IMR-90 (cell line): Measurements from ENCODE around the gene PRPF40A. TPM values are rescaled to one million over a fixed set of nuclear protein-coding genes. Genes with fewer than 3 reads are reported as not detected.

Experiments used
- ATAC-seq: fragments of 200-7000 bp; cut with Tn5 transposase; 2 replicates; pipeline ENCODE4 v1.9.1; 2020; ENCODE audit warnings: low read depth, mild to moderate bottlenecking, moderate library complexity
- BruUV-seq: library from RNA; stranded (reverse); fragments of 400-500 nt; replicated peaks from 2 replicates; lab custom pipeline; 2021; lab: Mats Ljungman, UMichigan
- CTCF ChIA-PET: fragments of 300-600 bp; formaldehyde crosslinking; extraction: SDS; loops from one replicate; lab custom pipeline; 2021; ENCODE audit warnings: antibody characterized with exemption; lab: Yijun Ruan, JAX
- POLR2A ChIA-PET: fragments of 300-600 bp; sonication (Branson Sonifier 250); formaldehyde crosslinking; loops from one replicate; lab custom pipeline; 2022; ENCODE audit warnings: antibody characterized with exemption; ENCODE audit not compliant: unreplicated experiment; lab: Charles Lee
- DNase-seq: peaks from one replicate; pipeline ENCODE4 v3.0.0; 2013
- H2AFZ ChIP-seq: replicated peaks from 2 replicates; pipeline ENCODE3; 2013; ENCODE audit warnings: low read length, mild to moderate bottlenecking; ENCODE audit not compliant: poor library complexity
- H2AK5ac ChIP-seq: 2 replicates; pipeline ENCODE4 v1.6.1; 2013; ENCODE audit warnings: low read depth, low read length, inconsistent platforms
- H2AK9ac ChIP-seq: replicated peaks from 2 replicates; pipeline ENCODE3; 2013; ENCODE audit warnings: mild to moderate bottlenecking, low read depth, low read length, moderate library complexity; ENCODE audit not compliant: poor library complexity
- H2BK120ac ChIP-seq: 2 replicates; pipeline ENCODE4 v1.6.1; 2013; ENCODE audit warnings: low read depth, low read length, inconsistent platforms
- H2BK15ac ChIP-seq: 3 replicates; pipeline ENCODE4 v1.6.1; 2013; ENCODE audit warnings: low read depth, low read length, inconsistent platforms
- H2BK20ac ChIP-seq: 2 replicates; pipeline ENCODE4 v1.6.1; 2013; ENCODE audit warnings: low read depth, mild to moderate bottlenecking, inconsistent platforms, low read length, moderate library complexity
- H2BK5ac ChIP-seq: 2 replicates; pipeline ENCODE4 v1.6.1; 2013; ENCODE audit warnings: mild to moderate bottlenecking, low read depth, low read length, inconsistent platforms; ENCODE audit not compliant: poor library complexity, severe bottlenecking
- H3K14ac ChIP-seq: replicated peaks from 2 replicates; pipeline ENCODE4 v1.6.1; 2013; ENCODE audit warnings: low read depth, low read length, inconsistent platforms
- H3K18ac ChIP-seq: 2 replicates; pipeline ENCODE4 v1.6.1; 2013; ENCODE audit warnings: low read depth, low read length, control low read depth
- H3K23ac ChIP-seq: 2 replicates; pipeline ENCODE4 v1.6.1; 2013; ENCODE audit warnings: low read depth, low read length, inconsistent platforms
- H3K27ac ChIP-seq: 2 replicates; pipeline ENCODE4 v1.5.1; 2013; ENCODE audit warnings: mild to moderate bottlenecking, control low read depth, low read length; ENCODE audit not compliant: insufficient read depth
- H3K27me3 ChIP-seq: 2 replicates; pipeline ENCODE4 v1.6.1; 2013; ENCODE audit warnings: low read length; ENCODE audit not compliant: control insufficient read depth, insufficient read depth
- H3K36me3 ChIP-seq: 2 replicates; pipeline ENCODE4 v1.6.1; 2013; ENCODE audit warnings: low read length, mixed read lengths; ENCODE audit not compliant: control insufficient read depth, insufficient read depth
- H3K4ac ChIP-seq: 2 replicates; pipeline ENCODE4 v1.6.1; 2013; ENCODE audit warnings: low read depth, low read length, inconsistent platforms
- H3K4me1 ChIP-seq: 2 replicates; pipeline ENCODE4 v1.6.1; 2013; ENCODE audit warnings: low read length, mixed read lengths; ENCODE audit not compliant: control insufficient read depth, insufficient read depth
- H3K4me2 ChIP-seq: 2 replicates; pipeline ENCODE4 v1.6.1; 2013; ENCODE audit warnings: low read depth, mild to moderate bottlenecking, control low read depth, low read length, moderate library complexity
- H3K4me3 ChIP-seq: 2 replicates; pipeline ENCODE4 v1.5.1; 2013; ENCODE audit warnings: low read depth, mild to moderate bottlenecking, control low read depth, low read length, moderate library complexity; ENCODE audit not compliant: insufficient read depth
- H3K56ac ChIP-seq: 2 replicates; pipeline ENCODE4 v1.6.1; 2013; ENCODE audit warnings: low read length, inconsistent platforms; ENCODE audit not compliant: insufficient read depth; ENCODE audit errors: extremely low read depth
- H3K79me1 ChIP-seq, 2 experiments: 2 replicates each; pipeline ENCODE4 v1.6.1; 2013; ENCODE audit warnings: low read length in 2 of 2, inconsistent platforms in 1 of 2, low read depth in 1 of 2
- H3K9ac ChIP-seq: 2 replicates; pipeline ENCODE4 v1.6.1; 2013; ENCODE audit warnings: low read depth, low read length, control low read depth
- H3K9me1 ChIP-seq: 2 replicates; pipeline ENCODE4 v1.6.1; 2013; ENCODE audit warnings: low read length, inconsistent platforms; ENCODE audit not compliant: insufficient read depth
- H3K9me3 ChIP-seq: 2 replicates; pipeline ENCODE4 v1.6.1; 2013; ENCODE audit warnings: low read length; ENCODE audit not compliant: control insufficient read depth, insufficient read depth
- H4K20me1 ChIP-seq: 2 replicates; pipeline ENCODE4 v1.6.1; 2013; ENCODE audit warnings: low read length, inconsistent platforms; ENCODE audit not compliant: insufficient read depth
- H4K5ac ChIP-seq: 2 replicates; pipeline ENCODE4 v1.6.1; 2013; ENCODE audit warnings: mild to moderate bottlenecking, low read depth, low read length, control low read depth
- H4K8ac ChIP-seq, 2 experiments: 2 replicates each; pipeline ENCODE4 v1.6.1; 2013; ENCODE audit warnings: low read depth in 2 of 2, low read length in 2 of 2, control low read depth in 1 of 2, inconsistent platforms in 1 of 2
- H4K91ac ChIP-seq: 2 replicates; pipeline ENCODE4 v1.6.1; 2013; ENCODE audit warnings: low read depth, low read length, inconsistent platforms; ENCODE audit not compliant: insufficient read depth
- BHLHE40 ChIP-seq: fragments of 150-350 bp; IDR thresholded peaks from 2 replicates; pipeline ENCODE4 v1.6.1; 2016; ENCODE audit warnings: mild to moderate bottlenecking, low read depth, low read length
- CHD1 ChIP-seq: IDR thresholded peaks from 2 replicates; pipeline ENCODE4 v1.6.1; 2012; ENCODE audit warnings: low read depth, low read length, improper control_type of control experiment
- FOS ChIP-seq: fragments of 150-350 bp; IDR thresholded peaks from 2 replicates; pipeline ENCODE4 v1.6.1; 2016; ENCODE audit warnings: low read depth, low read length
- RAD21 ChIP-seq: IDR thresholded peaks from 2 replicates; pipeline ENCODE4 v1.6.1; 2012; ENCODE audit warnings: low read length, improper control_type of control experiment
- RCOR1 ChIP-seq: IDR thresholded peaks from 2 replicates; pipeline ENCODE4 v1.6.1; 2012; ENCODE audit warnings: mild to moderate bottlenecking, low read length, improper control_type of control experiment; ENCODE audit not compliant: insufficient replicate concordance
- RFX5 ChIP-seq: IDR thresholded peaks from 2 replicates; pipeline ENCODE4 v1.8.0; 2012; ENCODE audit warnings: low read depth, mild to moderate bottlenecking, low read length, moderate library complexity
- SMC3 ChIP-seq: fragments of 150-350 bp; IDR thresholded peaks from 2 replicates; pipeline ENCODE4 v1.6.1; 2016; ENCODE audit warnings: low read depth, mild to moderate bottlenecking, antibody characterized with exemption, low read length, moderate library complexity
- WGBS, 2 experiments: methylation state at CpG; one replicate each; pipeline versions ENCODE4 v1.1.5 to v1.1.7; 2013; ENCODE audit warnings: missing lambda C conversion rate in 2 of 2; ENCODE audit not compliant: insufficient read length in 1 of 2; ENCODE audit errors: extremely low coverage in 2 of 2; 5-methylcytosine and 5-hydroxymethylcytosine counted together
- dilution Hi-C: fragments of 300-500 bp; cut with HindIII; formaldehyde crosslinking; loops from one replicate; pipeline ENCODE4 v1.14.3; 2018; ENCODE audit warnings: low sequenced_read_pairs; ENCODE audit not compliant: unreplicated experiment
- in situ Hi-C: fragments of 300-500 bp; cut with MboI; formaldehyde crosslinking; loops from 3 replicates; pipeline ENCODE4 v1.14.3; 2019; ENCODE audit warnings: low sequenced_read_pairs, inconsistent platforms, mixed read lengths
- intact Hi-C: fragments of 100-400 bp; cut with micrococcal nuclease; formaldehyde crosslinking; loops from 2 replicates; pipeline ENCODE4 v1.10.0; 2022
- polyA plus RNA-seq, 3 experiments: library from polyadenylated mRNA; depleted of rRNA; stranded (reverse); fragments of >200 nt; gene quantifications; 2 replicates each; pipeline ENCODE4 v1.2.3, GENCODE V29; 2012; ENCODE audit warnings: low replicate concordance in 1 of 3
- total RNA-seq: library from RNA; depleted of rRNA; stranded (reverse); fragments of >200 nt; gene quantifications from 2 replicates; pipeline ENCODE4 v1.2.3, GENCODE V29; 2012

PRPF40A gene
- total and polyA plus RNA-seq, 2 of the 4 experiments (the other 2 are of a cell fraction) = 49.1 to 150 TPM

- CTCF ChIA-PET = no interaction called here
- no peak overlapping the region for H3K9ac ChIP-seq
- DNase-seq = no peak
Observed at GRCh38 chr2:152622219-152622618, 95.0 kb downstream of the PRPF40A start.

More at GRCh38 chr2:152622219-152622618, 95.0 kb downstream of the PRPF40A start:
- Histone ChIP-seq H3K36me3 (peaks cover 11% of the 10 kb centered on the region), H3K4me3 (no peak overlapping the region), H3K14ac (no peak overlapping the region), H3K79me1 (no peaks in the 10 kb centered on the region), H2BK20ac (no peak overlapping the region), H3K56ac (no peak overlapping the region), H3K9me3 (no peaks in the 10 kb centered on the region), H2AFZ (no peak overlapping the region), H3K27me3 (no peaks in the 10 kb centered on the region), H3K27ac (no peak overlapping the region), H3K9me1 (no peaks in the 10 kb centered on the region), H4K91ac (no peak overlapping the region), H4K20me1 (no peaks in the 10 kb centered on the region), H3K23ac (no peak overlapping the region), H2BK15ac (no peak overlapping the region), H2AK5ac (no peak overlapping the region), H3K4me2 (no peak overlapping the region), H2BK120ac (no peak overlapping the region), H4K5ac (no peak overlapping the region), H3K4ac (no peak overlapping the region), H3K18ac (no peak overlapping the region), H4K8ac (no peak overlapping the region), H3K4me1 (no peaks in the 10 kb centered on the region; the same call in 1 of the 2 replicates), H2BK5ac (no peak overlapping the region), H2AK9ac (no peak overlapping the region)
- ATAC-seq = no peak
- no TSS peak for BruUV-seq
- WGBS, 2 experiments = no CpG with 5 or more reads among the region's 3 CpGs
- dilution Hi-C loops = no loop called here
- in situ Hi-C loops = loop anchor here (10.0 kb wide), 1 partner anchor 287 kb away; the partner anchor contains the start of gene FMNL2
- POLR2A ChIA-PET = no interaction called here
- TF ChIP-seq CHD1 (no peak), RAD21 (no peak), SMC3 (no peak), FOS (no peak), BHLHE40 (no peak), RCOR1 (no peak), RFX5 (no peak)
- intact Hi-C loops = loop anchor here (10.0 kb wide), 1 partner anchor 67 kb away; no protein-coding TSS in a partner anchor
